Activated CD4-positive, CD25-positive, alpha-beta regulatory T cell treated with anti-CD3 and anti-CD28 coated beads, Interleukin-2, amount 50 U/mL, for 72 hours (primary cell): ENCODE measurements around the gene CYFIP2.

Source experiments
- DNase-seq: peaks from one replicate; pipeline ENCODE4 v3.0.0; 2021

The CYFIP2 gene

DNA sequence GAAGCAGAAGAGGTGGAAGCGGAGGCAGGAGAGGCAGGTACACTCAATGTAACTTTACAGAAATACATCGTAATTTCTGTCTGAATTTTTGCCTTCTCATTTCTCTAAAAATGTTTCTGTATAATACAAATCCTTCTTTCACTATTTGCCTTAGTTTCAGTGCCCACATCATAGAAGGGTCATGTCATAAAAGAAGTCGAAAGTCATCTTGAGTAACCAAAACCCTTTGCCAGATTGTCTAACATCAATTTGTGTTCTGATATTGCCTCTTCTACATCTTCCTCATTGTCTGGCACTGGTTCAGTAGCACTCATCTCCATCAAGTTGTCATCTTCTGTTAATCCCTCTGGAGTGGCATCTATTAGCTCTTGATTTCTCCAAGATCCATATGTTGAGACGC lies 6.2 kb upstream of the CYFIP2 start:
- no peak for DNase-seq

DNA sequence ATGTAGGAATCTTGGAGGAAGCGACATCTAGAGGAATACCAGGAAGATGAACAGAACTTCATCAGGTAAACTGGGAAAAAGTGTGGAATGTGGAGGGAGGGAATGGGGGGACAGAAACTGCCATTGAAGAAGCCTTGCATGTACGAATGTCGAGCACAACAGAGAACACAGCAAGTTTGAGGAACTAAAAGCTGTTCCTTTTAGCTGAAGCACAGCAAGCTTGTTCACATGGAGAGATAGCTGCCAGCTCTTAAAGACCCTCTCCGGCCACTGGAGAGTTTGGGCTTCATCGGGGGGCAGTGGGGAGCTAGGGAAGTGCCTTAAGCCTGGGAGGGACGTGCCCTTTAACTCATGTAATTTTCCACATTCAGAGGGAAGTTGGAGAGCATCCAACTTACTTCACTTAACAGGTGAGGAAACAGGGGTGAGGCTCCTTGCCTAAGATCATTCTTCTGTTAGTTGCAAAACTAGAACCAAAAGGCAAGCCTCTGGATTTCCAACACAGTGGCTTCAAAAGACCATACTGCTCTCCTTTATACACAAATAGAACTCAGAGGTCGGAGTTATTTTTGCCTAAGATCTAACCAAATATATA lies 2.3 kb upstream of the CYFIP2 start:
- DNase-seq = no peak

GRCh38 chr5:157266286-157267007 lies 524 bp downstream of the CYFIP2 start:
- peak; percentile 67 for DNase-seq

DNA sequence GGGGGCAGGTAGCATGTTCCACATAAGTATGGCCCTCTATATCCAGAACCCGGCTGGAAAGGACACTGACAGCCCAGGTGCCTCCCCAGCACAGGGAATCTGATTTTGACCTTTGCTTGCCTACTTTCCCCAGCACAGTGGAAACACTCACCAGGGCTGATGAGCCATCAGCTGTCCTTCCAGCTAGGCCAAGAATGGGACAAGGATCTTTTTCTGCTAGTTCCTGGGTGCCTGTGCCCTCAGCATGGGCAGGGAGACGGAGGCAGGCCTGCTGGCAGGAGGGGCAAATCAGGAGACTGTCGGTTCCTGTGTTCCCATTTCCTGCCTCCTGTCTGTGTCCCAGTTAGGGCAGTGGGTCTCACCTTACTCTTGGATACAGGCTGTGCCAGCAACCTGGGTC lies 1.1 kb downstream of the CYFIP2 start:
- DNase-seq = no peak

- no peak for DNase-seq
These were observed 2.0 kb downstream of the CYFIP2 start for GRCh38 chr5:157267761-157268480.

DNA sequence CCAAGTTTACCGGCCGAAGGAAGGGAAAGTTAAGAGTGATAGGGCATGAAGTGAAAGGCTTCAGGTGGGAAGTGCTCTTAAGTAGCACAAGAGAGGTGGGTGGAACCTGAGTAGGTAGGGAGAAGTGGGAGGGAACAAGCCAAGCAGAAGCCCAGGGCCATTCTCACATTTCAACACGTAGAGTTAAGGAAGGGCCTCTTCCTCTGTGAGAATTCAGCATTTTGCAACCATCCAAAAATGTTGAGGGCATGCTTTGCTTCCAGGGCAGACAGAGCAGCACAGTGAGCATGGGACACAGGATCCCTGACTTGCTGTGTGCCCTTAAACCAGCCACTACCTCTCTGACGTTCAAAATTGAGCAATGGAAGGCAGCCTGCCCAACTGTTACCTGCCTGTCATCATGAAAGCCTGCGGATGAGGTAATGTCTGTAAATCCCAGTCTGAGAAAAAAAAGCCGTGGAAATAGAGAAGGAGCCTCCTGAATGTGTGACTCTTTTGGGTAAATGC lies 3.3 kb downstream of the CYFIP2 start:
- DNase-seq = no peak

DNA sequence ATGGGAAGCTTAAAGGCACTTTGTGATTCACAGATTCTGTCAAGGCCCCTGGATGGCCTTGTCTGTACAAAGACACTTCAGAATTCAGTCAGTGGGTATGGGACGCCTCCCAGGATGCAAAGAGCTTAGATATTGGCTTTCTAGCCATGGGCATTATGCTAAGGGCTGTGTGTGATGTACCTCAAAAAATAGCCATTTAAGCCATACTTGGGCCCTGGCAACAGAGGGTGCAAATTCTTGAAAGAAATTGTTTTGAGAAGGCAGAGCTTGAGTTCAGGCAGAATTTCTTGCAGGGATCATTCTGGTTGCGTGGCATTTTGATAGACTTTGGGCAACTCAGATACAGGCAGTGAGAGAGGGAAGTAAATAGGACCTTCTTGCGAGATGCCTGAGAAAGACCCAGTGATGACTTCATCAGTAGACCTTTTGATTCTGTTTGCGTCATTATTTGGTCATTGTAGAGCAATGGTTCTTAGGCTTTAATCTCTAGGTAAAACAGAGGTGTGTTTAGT lies 3.9 kb downstream of the CYFIP2 start:
- no peak for DNase-seq

DNA sequence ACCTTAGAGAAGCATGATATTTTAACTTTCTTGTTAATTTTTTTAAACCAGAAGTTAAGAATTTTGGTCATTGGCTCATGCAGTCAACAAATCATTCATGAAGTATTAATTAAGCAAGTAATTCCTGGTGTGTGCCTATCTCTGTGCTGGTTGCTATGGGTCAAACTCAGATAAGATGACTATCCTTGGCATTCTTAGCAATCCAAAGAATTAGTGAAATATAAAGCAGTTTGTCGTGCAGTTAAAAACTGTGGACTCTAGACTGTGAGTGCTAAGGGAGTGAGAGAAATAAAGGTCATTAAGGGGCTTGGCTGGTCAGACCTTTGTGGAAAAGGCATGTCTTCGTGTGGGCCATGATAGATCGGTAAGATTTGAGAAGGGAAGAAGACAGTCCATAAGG lies 4.8 kb downstream of the CYFIP2 start:
- no peak for DNase-seq

- DNase-seq = peak; percentile 66
These were observed 5.9 kb downstream of the CYFIP2 start for GRCh38 chr5:157271740-157272271.

DNA sequence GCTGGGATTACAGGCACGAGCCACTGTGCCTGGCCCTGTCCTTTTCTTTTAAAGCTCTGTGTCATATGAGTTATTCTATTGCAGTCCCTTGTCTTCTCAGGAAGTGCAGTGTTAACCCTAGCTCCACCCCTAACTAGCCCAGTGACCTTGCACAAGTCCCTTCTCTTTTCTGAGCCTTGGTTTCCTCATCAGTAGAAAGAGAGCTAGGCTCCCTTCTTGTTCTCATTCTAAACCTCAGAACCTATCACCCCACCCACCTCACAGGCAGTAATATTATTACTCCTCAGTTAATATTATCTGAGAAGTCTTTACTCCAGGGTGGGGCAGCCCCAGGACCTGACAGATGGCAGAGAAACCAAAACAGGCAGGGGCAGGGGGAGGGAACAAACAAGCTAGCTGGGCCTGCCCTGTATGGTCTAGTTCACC lies 7.2 kb downstream of the CYFIP2 start:
- peak; percentile 50 for DNase-seq

- no peak for DNase-seq
These were observed 9.5 kb downstream of the CYFIP2 start for GRCh38 chr5:157275403-157275802.

DNA sequence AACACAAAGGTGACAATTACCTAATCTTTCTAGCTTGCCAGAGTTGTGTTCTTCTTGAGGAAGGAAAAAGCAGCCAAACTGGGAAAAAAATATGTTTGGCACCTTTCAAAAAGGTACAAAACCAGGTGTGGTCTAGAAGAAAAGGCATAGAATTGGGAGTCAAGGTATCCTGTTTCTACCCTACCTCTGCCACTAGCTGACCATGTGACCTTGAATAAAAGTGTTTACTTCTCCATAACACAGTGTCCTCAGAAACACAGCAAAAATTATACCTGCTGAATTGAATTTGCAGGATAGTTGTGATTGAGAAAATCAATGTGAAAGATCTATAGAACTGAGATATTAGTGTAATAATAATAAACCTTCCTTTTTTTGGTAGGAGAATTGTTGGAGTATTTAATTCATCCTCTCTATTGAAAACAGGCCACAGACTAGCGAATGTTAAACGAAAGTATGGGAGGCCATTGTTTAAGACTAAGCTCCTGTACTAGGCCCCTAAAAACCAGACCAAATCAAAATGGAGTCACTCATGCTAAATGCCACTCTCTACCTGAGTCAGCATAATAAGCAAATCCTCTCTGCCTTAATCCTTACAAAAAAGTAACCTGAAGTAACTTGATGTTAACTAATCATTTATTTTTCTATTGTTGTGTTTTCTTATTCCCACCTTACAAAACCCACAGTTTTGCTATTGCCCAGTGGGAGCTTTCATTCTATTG lies 12.6 kb downstream of the CYFIP2 start:
- DNase-seq = no peak

- DNase-seq = no peak
These were observed 13.8 kb downstream of the CYFIP2 start for GRCh38 chr5:157279605-157280239.

- DNase-seq = no peak
These were observed 15.0 kb downstream of the CYFIP2 start for GRCh38 chr5:157280927-157281326.

GRCh38 chr5:157282150-157282549 lies 16.2 kb downstream of the CYFIP2 start:
- DNase-seq = no peak

- DNase-seq = no peak
These were observed 17.5 kb downstream of the CYFIP2 start for GRCh38 chr5:157283434-157283833.

DNA sequence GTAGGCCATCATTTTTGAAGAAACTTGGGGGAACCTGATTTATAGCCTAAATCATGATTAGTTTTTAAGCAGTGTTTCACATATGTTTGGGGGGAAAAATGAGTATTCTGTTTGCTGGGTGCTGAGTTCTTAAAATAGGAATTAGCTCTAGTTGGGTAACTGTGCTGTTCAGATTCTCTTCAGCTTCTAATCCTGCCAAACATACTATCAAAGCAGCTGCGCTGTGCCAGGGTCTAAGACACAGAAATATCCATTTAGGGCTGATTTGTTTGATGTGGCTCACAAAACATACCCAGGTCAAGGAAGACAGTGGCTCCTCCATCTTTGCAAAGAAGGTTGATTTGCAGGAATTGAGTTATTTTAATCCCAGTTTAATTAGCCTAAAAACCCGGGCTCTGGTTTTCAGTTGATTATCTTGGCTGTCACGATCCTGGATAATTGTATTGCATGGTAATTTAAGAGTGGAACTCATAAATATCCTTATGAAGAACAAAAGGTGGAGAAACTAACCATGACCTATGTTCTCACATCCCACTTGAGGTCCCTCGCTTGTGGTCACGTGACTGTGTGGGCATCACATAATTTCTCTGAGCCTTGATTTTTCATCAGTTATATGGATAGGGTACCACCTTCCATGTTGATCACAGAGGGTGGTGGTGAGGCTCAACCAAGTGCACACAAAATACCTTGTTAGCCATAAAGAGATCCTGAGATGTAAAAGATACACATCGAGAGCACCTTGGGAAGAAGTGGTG lies 18.7 kb downstream of the CYFIP2 start:
- DNase-seq = no peak

- DNase-seq = no peak
These were observed 19.6 kb downstream of the CYFIP2 start for GRCh38 chr5:157285310-157286035.

DNA sequence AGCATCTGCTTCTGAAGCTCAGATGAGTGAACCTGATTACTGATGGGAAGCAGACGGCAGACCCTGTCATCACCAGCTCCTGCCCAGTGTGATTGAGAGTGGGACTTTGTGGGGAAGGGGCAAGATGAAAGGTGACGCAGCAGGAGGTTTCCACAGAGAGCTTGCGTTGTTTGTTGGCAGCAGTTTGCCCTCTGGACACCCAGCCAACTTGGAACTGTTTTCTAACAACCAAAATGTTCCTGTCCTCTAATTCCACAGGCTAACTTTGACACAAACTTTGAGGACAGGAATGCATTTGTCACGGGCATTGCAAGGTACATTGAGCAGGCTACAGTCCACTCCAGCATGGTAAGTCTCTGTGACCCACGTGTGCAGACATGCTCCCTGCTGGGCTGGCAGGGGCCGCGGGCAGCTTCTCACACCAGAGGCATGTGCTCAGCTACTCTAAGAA lies 20.9 kb downstream of the CYFIP2 start:
- no peak for DNase-seq

GRCh38 chr5:157288405-157289163 lies 22.7 kb downstream of the CYFIP2 start:
- DNase-seq = no peak
